ENCODE measurements around the gene GORASP1.

The GORASP1 gene

GRCh38 chr3:39141171-39141995 is 34.0 kb upstream of the GORASP1 start:
- no peak for DNase-seq (ENCODE audit: low spot score)

GRCh38 chr3:39140341-39140971 is 33.0 kb upstream of the GORASP1 start:
- DNase-seq (ENCODE audit: low spot score), result no peak

- DNase-seq (ENCODE audit: low spot score), result no peak
Observed at GRCh38 chr3:39139442-39139841, 32.0 kb upstream of the GORASP1 start.

GRCh38 chr3:39138804-39139415 is 31.5 kb upstream of the GORASP1 start:
- DNase-seq (ENCODE audit: low spot score), result no peak

- DNase-seq (ENCODE audit: low spot score), result no peak
Observed at GRCh38 chr3:39137991-39138803, 30.8 kb upstream of the GORASP1 start.

- no peak for DNase-seq (ENCODE audit: low spot score)
Observed at GRCh38 chr3:39137435-39137936, 30.1 kb upstream of the GORASP1 start.

GRCh38 chr3:39136533-39137434 is 29.4 kb upstream of the GORASP1 start:
- no peak for DNase-seq (ENCODE audit: low spot score)

GRCh38 chr3:39135170-39135805 is 27.9 kb upstream of the GORASP1 start:
- DNase-seq (ENCODE audit: low spot score), result no peak

- DNase-seq (ENCODE audit: low spot score), result no peak
Observed at GRCh38 chr3:39134305-39134704, 26.9 kb upstream of the GORASP1 start.

GRCh38 chr3:39133822-39134221 is 26.4 kb upstream of the GORASP1 start:
- DNase-seq (ENCODE audit: low spot score), result no peak

- DNase-seq (ENCODE audit: low spot score), result no peak
Observed at GRCh38 chr3:39133093-39133490, 25.7 kb upstream of the GORASP1 start.

- DNase-seq (ENCODE audit: low spot score), result no peak
Observed at GRCh38 chr3:39132096-39133092, 25.0 kb upstream of the GORASP1 start.

- DNase-seq (ENCODE audit: low spot score), result no peak
Observed at GRCh38 chr3:39130693-39131265, 23.4 kb upstream of the GORASP1 start.

- DNase-seq (ENCODE audit: low spot score), result no peak
Observed at GRCh38 chr3:39130026-39130425, 22.6 kb upstream of the GORASP1 start.

GRCh38 chr3:39128951-39129350 is 21.5 kb upstream of the GORASP1 start:
- no peak for DNase-seq (ENCODE audit: low spot score)

GRCh38 chr3:39127908-39128304 is 20.5 kb upstream of the GORASP1 start:
- DNase-seq (ENCODE audit: low spot score), result no peak

GRCh38 chr3:39127269-39127907 is 20.0 kb upstream of the GORASP1 start:
- no peak for DNase-seq (ENCODE audit: low spot score)

- peak; percentile 67 for DNase-seq (ENCODE audit: low spot score)
Observed at GRCh38 chr3:39126532-39127071, 19.2 kb upstream of the GORASP1 start.
